Measurements from ENCODE around the gene LMO1. TPM values are rescaled to one million over a fixed set of nuclear protein-coding genes. Genes with fewer than 3 reads are reported as not detected.

The LMO1 gene
- total RNA-seq, 1 experiment from 2014 or later, result not detected

DNA sequence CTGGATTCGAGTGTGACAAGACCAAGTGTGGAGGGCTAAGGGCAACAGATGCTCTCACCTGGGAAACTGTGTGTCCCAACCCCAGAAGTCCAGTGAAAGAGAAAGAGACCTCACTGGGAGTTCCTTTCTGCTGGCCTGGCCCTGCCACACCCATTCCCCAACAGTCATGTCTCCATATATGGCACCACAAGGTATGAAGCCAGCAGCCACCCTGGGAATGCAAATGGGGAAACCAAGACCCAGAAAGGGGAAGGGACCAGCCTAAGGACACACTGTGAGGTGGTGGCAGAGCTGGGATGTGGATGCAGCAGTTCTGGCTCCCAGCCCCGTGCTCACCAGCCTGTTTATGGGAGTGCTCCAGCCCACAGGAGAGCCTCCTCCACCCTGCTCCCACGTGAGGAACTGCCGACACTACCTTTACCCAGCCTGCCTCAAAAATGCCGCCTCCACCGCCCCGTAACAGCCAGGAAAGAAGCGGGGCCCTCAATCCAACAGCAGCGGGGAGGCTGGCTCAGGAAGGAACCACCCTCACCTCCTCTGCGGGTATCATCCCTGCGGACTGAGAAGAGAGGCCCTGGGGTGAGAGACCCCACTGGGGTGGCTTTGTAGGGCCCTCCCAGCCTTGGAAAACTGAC is 12.6 kb downstream of the LMO1 start:
- BruUV-seq (replicated peaks), result no TSS peak
- DNase-seq (ENCODE audit: unreplicated experiment), result no peak
- Mint-ChIP-seq H3K36me3 (ENCODE audit: insufficient read depth, unreplicated experiment) (no peaks in the 10 kb centered on the region), H3K27ac (ENCODE audit: low read depth, unreplicated experiment) (no peak overlapping the region), H3K9me3 (ENCODE audit: unreplicated experiment) (no peaks in the 10 kb centered on the region), H3K4me3 (ENCODE audit: unreplicated experiment) (no peak overlapping the region), H3K27me3 (ENCODE audit: insufficient read depth, unreplicated experiment) (no peaks in the 10 kb centered on the region), H3K4me1 (ENCODE audit: insufficient read depth, unreplicated experiment) (no peaks in the 10 kb centered on the region)
- ChIA-PET CTCF (interaction anchor here (0.6 to 6.6 kb wide), 2 partner anchors 14 to 357 kb away, joined by 3 to 32 read pairs; partner anchors contain the start of gene LMO1), POLR2A (interaction anchor here (0.7 to 2.0 kb wide), 4 partner anchors 13 to 826 kb away, joined by 3 to 6 read pairs (median 3); partner anchors contain the start of gene LMO1)
- intact Hi-C loops (cut with micrococcal nuclease), result no loop called here
- TF ChIP-seq, protein P1, sequence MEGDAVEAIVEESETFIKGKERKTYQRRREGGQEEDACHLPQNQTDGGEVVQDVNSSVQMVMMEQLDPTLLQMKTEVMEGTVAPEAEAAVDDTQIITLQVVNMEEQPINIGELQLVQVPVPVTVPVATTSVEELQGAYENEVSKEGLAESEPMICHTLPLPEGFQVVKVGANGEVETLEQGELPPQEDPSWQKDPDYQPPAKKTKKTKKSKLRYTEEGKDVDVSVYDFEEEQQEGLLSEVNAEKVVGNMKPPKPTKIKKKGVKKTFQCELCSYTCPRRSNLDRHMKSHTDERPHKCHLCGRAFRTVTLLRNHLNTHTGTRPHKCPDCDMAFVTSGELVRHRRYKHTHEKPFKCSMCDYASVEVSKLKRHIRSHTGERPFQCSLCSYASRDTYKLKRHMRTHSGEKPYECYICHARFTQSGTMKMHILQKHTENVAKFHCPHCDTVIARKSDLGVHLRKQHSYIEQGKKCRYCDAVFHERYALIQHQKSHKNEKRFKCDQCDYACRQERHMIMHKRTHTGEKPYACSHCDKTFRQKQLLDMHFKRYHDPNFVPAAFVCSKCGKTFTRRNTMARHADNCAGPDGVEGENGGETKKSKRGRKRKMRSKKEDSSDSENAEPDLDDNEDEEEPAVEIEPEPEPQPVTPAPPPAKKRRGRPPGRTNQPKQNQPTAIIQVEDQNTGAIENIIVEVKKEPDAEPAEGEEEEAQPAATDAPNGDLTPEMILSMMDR (IDR thresholded peaks at IDR 0.05; ENCODE audit: unreplicated experiment), result no peak

DNA sequence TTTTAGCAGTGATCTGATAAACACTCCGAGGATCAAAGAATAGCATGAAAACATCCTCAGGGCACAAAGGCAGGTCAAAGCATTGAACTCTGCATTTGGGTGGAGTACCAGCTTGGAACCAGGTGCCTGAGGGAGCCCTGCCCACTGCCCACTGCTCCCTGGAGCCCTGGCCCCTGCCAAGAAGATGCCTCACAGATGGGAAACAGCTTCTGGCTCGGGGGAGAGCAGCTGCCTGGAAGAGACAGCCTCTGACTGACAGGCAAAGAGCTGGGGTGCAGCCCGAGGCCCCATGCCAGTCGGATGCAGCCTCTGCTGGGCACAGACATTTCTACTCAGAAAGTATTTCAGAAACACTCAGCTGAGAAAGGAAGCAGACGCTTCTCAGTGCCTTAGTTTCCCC is 13.2 kb downstream of the LMO1 start:
- CTCF ChIA-PET, result interaction anchor here (0.6 to 6.6 kb wide), 2 partner anchors 14 to 358 kb away, joined by 3 to 32 read pairs; partner anchors contain the start of gene LMO1
- no TSS peak for BruUV-seq (replicated peaks)
- Mint-ChIP-seq H3K4me3 (ENCODE audit: unreplicated experiment) (no peak overlapping the region), H3K27ac (ENCODE audit: low read depth, unreplicated experiment) (no peak overlapping the region), H3K4me1 (ENCODE audit: insufficient read depth, unreplicated experiment) (no peaks in the 10 kb centered on the region), H3K9me3 (ENCODE audit: unreplicated experiment) (no peaks in the 10 kb centered on the region), H3K27me3 (ENCODE audit: insufficient read depth, unreplicated experiment) (no peaks in the 10 kb centered on the region), H3K36me3 (ENCODE audit: insufficient read depth, unreplicated experiment) (no peaks in the 10 kb centered on the region)
- intact Hi-C loops (cut with micrococcal nuclease), result no loop called here
- TF ChIP-seq, protein P1 (IDR thresholded peaks at IDR 0.05; ENCODE audit: unreplicated experiment), result no peak
- POLR2A ChIA-PET, result interaction anchor here (0.7 to 2.0 kb wide), 4 partner anchors 14 to 826 kb away, joined by 3 to 6 read pairs (median 3); partner anchors contain the start of gene LMO1
- DNase-seq (ENCODE audit: unreplicated experiment), result no peak

DNA sequence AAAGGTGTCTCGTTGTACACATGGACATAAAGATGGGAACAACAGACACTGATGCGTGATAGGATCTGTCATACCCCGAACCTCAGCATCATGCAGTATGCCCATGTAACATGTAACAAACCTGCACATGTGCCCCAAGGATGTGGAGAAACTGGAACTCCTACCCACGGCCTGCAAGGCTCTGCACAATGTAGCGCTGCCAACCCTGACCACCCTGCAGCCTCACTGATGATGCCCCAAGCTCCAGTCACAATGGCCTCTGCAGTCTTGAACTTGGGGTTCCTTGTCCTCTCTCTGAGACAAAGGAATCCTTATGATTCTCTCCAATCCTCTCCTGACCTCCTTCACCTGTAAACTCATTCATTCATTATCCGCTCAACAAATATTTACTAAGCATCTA is 14.2 kb downstream of the LMO1 start:
- POLR2A ChIA-PET, result interaction anchor here (2.0 kb wide), 1 partner anchor 14 kb away, joined by 6 read pairs; the partner anchor contains the start of gene LMO1
- TF ChIP-seq, protein P1 (IDR thresholded peaks at IDR 0.05; ENCODE audit: unreplicated experiment), result no peak
- H3K9me3 Mint-ChIP-seq (ENCODE audit: unreplicated experiment), result no peaks in the 10 kb centered on the region
- H3K27me3 Mint-ChIP-seq (ENCODE audit: insufficient read depth, unreplicated experiment), result no peaks in the 10 kb centered on the region
- intact Hi-C loops (cut with micrococcal nuclease), result no loop called here
- no peak overlapping the region for H3K4me3 Mint-ChIP-seq (ENCODE audit: unreplicated experiment)
- no peaks in the 10 kb centered on the region for H3K36me3 Mint-ChIP-seq (ENCODE audit: insufficient read depth, unreplicated experiment)
- DNase-seq (ENCODE audit: unreplicated experiment), result no peak
- no peak overlapping the region for H3K27ac Mint-ChIP-seq (ENCODE audit: low read depth, unreplicated experiment)
- no TSS peak for BruUV-seq (replicated peaks)
- no peaks in the 10 kb centered on the region for H3K4me1 Mint-ChIP-seq (ENCODE audit: insufficient read depth, unreplicated experiment)
- CTCF ChIA-PET, result interaction anchor here (0.6 to 6.6 kb wide), 5 partner anchors 9 to 714 kb away, joined by 3 to 32 read pairs (median 5); partner anchors contain the start of gene LMO1

DNA sequence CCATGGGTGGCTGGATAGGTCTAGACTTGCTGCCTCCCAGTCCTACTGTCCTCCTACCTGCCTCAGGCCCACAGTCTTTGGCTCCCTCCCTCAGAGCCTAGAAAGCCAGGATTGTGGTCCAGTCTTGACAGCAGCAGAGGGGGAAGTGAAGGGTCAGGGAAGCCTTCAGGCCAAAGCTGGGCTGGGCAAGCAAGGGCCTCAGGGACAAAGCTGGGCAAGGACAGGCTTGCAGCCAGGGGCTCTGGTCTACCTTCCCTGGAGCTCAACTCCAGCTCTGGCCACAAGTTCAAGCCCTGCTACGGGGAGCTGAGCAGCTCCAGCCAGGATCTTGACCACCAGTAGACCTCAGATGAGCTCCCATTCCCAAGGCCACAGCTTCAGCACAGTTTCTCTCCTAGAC is 14.9 kb downstream of the LMO1 start:
- TF ChIP-seq, protein P1 (IDR thresholded peaks at IDR 0.05; ENCODE audit: unreplicated experiment), result no peak
- DNase-seq (ENCODE audit: unreplicated experiment), result no peak
- POLR2A ChIA-PET, result no interaction called here
- BruUV-seq (replicated peaks), result no TSS peak
- intact Hi-C loops (cut with micrococcal nuclease), result no loop called here
- no peaks in the 10 kb centered on the region for H3K9me3 Mint-ChIP-seq (ENCODE audit: unreplicated experiment)
- no peaks in the 10 kb centered on the region for H3K36me3 Mint-ChIP-seq (ENCODE audit: insufficient read depth, unreplicated experiment)
- H3K4me3 Mint-ChIP-seq (ENCODE audit: unreplicated experiment), result no peak overlapping the region
- no peaks in the 10 kb centered on the region for H3K27me3 Mint-ChIP-seq (ENCODE audit: insufficient read depth, unreplicated experiment)
- no peaks in the 10 kb centered on the region for H3K4me1 Mint-ChIP-seq (ENCODE audit: insufficient read depth, unreplicated experiment)
- CTCF ChIA-PET, result interaction anchor here (0.7 to 6.6 kb wide), 7 partner anchors 9 to 20 kb away, joined by 3 to 32 read pairs (median 6); partner anchors contain the start of gene LMO1
- H3K27ac Mint-ChIP-seq (ENCODE audit: low read depth, unreplicated experiment), result no peak overlapping the region
